GM18519 (cell line): ENCODE results near the gene CMTR1.
"Not testable (repeated sequence)": the region's sequence is repeated elsewhere in the genome, so short reads cannot be mapped to it uniquely, and the experiment has no call there.

ENCODE experiments used
- ATAC-seq: cut with Tn5 transposase; IDR thresholded peaks from one replicate; pipeline ENCODE4 v1.9.1; 2021; ENCODE audit warnings: mild to moderate bottlenecking, moderate library complexity; ENCODE audit not compliant: unreplicated experiment, low FRiP score

The CMTR1 gene, protein sequence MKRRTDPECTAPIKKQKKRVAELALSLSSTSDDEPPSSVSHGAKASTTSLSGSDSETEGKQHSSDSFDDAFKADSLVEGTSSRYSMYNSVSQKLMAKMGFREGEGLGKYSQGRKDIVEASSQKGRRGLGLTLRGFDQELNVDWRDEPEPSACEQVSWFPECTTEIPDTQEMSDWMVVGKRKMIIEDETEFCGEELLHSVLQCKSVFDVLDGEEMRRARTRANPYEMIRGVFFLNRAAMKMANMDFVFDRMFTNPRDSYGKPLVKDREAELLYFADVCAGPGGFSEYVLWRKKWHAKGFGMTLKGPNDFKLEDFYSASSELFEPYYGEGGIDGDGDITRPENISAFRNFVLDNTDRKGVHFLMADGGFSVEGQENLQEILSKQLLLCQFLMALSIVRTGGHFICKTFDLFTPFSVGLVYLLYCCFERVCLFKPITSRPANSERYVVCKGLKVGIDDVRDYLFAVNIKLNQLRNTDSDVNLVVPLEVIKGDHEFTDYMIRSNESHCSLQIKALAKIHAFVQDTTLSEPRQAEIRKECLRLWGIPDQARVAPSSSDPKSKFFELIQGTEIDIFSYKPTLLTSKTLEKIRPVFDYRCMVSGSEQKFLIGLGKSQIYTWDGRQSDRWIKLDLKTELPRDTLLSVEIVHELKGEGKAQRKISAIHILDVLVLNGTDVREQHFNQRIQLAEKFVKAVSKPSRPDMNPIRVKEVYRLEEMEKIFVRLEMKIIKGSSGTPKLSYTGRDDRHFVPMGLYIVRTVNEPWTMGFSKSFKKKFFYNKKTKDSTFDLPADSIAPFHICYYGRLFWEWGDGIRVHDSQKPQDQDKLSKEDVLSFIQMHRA

GRCh38 chr6:37432916-37433656 is at the start of gene CMTR1:
TSS of gene CMTR1 (plus strand) at chr6:37433221. CDS start at chr6:37435630, 2,409 bp downstream.
- ATAC-seq = peak; percentile 44

DNA sequence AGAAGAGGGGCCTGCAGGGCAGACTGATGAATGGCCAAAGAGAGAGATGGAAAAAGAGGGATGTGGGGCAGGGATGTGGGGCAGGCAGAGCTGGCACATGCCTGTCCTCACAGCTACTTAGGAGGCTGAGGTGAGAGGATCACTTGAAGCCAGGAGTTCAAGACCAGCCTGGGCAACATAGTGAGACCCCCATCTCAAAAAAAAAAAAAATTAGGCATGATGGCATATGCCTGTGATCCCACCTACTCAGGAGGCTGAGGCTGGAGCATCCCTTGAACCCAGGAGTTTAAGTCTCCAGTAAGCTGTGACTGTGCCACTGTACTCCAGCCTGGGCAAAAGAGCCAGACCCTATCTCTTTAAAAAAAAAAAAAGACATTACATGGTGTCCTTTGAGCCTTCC is 44.4 kb upstream of the CMTR1 start:
- ATAC-seq = no peak

DNA sequence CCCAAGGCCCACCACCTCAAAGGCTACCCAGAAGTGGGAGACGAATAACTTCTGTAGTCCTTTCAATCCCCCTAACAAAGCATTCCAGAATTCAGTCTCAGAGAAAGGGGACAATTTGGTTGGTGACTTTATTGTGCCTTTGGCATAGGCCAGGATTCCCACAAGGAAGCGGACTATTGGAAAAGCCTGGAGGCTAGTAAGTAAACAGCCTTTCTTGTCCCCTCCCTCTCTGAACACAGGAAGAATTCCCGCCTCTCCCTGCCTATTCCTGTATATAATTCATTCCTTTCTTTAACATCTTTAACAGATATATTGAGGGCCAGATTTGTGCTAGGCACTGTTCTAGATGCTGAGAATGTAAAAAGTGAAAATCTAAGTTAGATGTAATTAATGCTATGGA is 43.2 kb upstream of the CMTR1 start:
- ATAC-seq = no peak

DNA sequence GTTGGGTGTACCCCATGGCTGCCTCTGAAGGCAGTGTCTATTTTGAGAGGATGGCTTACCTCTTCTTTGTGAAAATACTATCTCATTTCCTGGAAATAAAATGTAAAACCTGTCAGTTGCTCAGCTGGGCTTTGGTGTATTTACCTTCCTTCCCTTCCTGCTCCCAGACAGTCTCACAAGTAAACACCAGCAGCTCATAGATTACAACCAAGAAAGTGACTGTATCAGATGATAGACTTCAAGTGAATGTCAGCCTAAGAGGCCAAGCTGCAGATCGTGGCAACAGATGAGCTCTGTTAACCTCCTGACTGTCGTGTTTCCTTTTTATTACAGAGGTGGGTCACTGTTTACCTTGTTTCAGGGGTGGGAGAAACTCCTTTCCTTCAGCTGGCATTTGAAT is 41.9 kb upstream of the CMTR1 start:
- ATAC-seq = no peak

DNA sequence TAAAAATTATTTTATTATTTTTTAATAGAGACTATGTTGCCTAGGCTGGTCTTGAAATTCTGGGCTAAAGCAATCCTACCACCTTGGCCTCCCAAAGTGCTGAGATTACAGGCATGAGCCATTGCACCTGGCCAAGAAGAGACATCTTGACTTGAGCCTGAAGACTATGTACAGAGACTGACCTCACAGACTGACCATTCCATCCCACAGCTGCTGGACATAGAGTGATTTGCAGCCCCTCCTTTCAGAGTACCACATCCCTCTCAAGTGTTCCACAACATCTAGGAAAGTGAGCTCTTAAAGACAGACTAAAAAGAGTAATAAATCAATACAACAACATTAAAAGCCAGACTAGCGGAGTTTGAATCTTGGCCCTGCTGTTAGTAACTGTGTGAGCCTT is 40.2 kb upstream of the CMTR1 start:
- no peak for ATAC-seq

DNA sequence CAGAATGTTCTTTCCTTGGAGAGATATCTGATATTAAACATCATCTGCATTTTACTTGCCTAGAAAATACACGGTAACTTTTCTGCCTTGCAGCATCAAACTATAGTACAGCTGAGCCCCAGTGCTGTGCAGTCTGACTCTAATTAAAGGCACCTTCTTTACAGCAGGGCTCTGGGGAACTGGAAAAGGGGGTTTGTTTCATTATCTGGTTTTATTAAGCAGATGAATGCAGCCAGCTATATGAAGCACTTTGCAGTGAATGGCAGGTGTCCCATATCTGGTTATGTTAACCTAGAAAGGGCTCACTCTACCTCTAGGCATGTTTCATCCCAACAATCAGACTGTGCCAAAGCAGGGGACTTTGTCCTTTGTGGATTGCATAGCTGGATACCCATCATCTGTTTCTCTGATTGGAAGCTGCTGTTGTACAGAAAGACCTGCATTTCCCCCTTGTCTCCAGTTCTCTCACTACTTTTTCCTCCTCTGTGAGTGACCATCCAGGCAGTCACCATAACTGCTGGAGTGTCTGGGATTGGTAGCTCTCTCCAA is 39.6 kb upstream of the CMTR1 start:
- no peak for ATAC-seq

DNA sequence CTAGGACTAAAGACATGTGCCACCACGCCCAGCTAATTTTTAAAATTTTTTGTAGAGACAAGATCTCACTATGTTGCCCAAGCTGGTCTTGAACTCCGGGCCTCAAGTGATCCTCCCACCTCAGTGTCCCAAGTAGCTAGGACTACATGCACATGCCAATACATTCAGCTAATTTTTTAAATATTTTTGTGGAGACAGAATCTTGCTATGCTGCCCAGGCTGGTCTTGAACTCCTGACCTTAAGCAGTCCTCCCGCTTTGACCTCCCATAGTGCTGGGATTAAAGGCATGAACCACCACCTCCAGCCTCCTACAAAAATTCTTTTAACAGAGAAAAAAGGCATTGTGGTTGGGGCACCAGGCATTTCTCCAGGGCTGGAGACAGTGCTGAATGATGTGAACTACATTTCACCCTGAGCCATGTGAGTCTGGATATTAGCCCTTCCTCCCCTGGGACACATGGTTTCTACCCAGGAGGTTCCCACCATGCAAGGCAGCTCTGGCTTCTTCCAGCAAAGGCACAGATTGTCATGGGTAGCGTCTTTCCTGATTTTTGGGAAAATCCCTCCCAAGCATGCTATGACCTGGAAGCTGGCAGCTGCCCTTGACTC is 36.3 kb upstream of the CMTR1 start:
- no peak for ATAC-seq

- ATAC-seq = no peak
These were observed 33.9 kb upstream of the CMTR1 start for GRCh38 chr6:37399131-37399530.

GRCh38 chr6:37399795-37400490 is 33.1 kb upstream of the CMTR1 start:
- no peak for ATAC-seq

GRCh38 chr6:37401658-37402057 is 31.4 kb upstream of the CMTR1 start:
- not testable (repeated sequence) for ATAC-seq

DNA sequence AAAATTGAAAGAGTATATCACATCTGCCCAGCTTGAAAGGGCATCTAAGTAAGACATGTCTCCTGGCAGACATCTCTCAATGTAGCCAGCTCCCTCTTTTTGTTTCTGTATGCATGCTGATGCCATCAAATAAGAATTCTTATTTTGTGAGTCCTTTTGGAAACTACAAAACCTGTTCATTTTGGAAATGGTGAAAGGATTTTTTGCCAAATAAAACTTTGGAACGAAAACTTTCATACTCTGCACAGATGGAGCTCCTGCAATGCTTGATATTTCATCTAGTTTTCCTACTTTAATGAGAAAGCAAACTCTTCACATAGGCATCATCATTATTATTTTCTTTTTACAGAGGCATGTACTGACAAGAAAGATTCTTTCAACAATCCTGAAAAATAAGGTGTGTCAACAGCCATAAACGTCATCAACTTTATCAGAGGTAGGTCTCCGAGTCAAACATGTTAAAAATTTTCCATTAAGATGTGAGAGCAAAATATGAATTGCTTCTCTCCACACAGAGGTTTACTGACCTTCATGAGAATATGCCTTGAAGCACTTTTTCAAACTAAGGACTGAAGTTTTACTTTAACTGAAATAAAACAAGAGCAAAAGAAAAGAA is 26.2 kb upstream of the CMTR1 start:
- ATAC-seq = no peak

GRCh38 chr6:37407948-37408347 is 25.1 kb upstream of the CMTR1 start:
- no peak for ATAC-seq

DNA sequence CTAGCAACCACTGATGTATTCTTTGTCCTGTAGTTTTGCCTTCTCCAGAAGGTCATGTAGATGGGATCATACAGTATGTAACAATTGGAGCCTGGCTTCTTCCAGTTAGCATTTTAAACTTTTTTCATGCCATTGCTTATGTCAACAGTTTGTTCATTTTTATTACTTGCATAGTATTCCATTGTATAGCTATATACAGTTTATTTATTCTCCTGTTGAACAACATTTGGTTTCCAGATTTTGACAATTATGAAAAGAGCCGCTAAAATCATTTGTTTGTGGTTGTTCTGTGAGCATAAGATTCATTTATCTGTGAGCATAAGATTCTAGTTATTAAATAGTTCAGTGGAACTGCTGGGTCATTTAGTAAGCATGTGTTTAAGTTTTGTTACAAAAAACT is 23.5 kb upstream of the CMTR1 start:
- no peak for ATAC-seq

DNA sequence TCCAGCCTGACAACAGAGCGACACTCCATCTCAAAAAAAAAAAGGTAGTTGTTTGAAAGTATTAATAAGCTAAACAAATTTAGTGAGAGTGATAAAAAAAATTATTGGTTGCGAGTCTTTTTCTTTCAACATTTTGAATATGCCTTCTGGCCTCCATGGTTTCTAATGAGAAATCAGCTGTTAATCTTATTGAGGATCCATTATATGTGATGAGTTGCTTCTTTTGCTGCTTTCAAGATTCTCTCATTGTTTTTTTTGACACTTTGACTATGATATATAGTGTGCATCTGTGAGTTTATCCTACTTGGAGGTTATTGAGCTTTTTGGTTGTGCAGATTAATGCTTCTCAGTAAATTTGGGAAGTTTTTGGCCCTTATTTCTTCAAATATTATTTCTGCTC is 15.6 kb upstream of the CMTR1 start:
- ATAC-seq = no peak

- ATAC-seq = no peak
These were observed 14.3 kb upstream of the CMTR1 start for GRCh38 chr6:37418722-37419121.

- ATAC-seq = no peak
These were observed 6.7 kb upstream of the CMTR1 start for GRCh38 chr6:37426058-37426944.

- ATAC-seq = no peak
These were observed 6.0 kb upstream of the CMTR1 start for GRCh38 chr6:37426945-37427510.

DNA sequence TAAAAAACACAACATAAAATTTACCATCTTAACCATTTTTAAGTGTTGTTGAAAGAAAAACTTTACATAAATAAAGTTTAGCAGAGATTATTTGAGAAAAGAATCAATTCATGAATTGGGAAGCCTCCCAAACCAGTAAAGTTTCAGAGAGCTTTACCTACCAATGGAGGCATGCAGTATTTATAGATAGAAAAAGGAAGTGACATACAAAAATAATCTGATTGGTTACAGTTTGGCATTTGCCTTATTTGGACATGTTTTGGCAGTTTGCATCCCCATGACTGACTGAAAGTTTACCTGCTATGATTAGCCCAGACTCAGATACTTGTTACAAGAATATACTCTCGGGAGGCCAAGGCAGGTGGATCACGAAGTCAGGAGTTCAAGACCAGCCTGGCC is 3.7 kb upstream of the CMTR1 start:
- ATAC-seq = no peak
